Hepatocyte (in vitro differentiated cells): ENCODE results near the gene HOXC4. TPM values are rescaled to one million over a fixed set of nuclear protein-coding genes. Genes with fewer than 3 reads are reported as not detected.
"Not testable (repeated sequence)": the region's sequence is repeated elsewhere in the genome, so short reads cannot be mapped to it uniquely, and the experiment has no call there.

Experiments
- DNase-seq: peaks from one replicate; pipeline ENCODE4 v3.0.0-alpha.2; 2016; ENCODE audit warnings: low spot score
- H2AFZ ChIP-seq: fragments of 200-600 bp; sonication (generic); 2 replicates; pipeline ENCODE4 v1.6.0; 2016; ENCODE audit warnings: antibody characterized with exemption, mild to moderate bottlenecking
- H3K27ac ChIP-seq: fragments of 200-600 bp; sonication (generic); 2 replicates; pipeline ENCODE4 v1.5.1; 2016; ENCODE audit warnings: mild to moderate bottlenecking
- H3K27me3 ChIP-seq: fragments of 200-600 bp; sonication (generic); 2 replicates; pipeline ENCODE4 v1.6.1; 2016
- H3K36me3 ChIP-seq: fragments of 200-600 bp; sonication (generic); replicated peaks from 2 replicates; pipeline ENCODE4 v1.5.1; 2016; ENCODE audit warnings: low read depth; ENCODE audit not compliant: insufficient read depth
- H3K4me1 ChIP-seq: fragments of 200-600 bp; sonication (generic); 2 replicates; pipeline ENCODE4 v1.5.1; 2016; ENCODE audit warnings: mild to moderate bottlenecking, moderate library complexity; ENCODE audit not compliant: insufficient read depth
- H3K4me2 ChIP-seq: fragments of 200-600 bp; sonication (generic); 2 replicates; pipeline ENCODE4 v1.6.0; 2016
- H3K4me3 ChIP-seq: fragments of 200-600 bp; sonication (generic); 2 replicates; pipeline ENCODE4 v1.5.1; 2016; ENCODE audit warnings: mild to moderate bottlenecking
- H3K79me2 ChIP-seq: fragments of 200-600 bp; sonication (generic); 2 replicates; pipeline ENCODE4 v1.6.0; 2017; ENCODE audit warnings: mild to moderate bottlenecking
- H3K9me2 ChIP-seq: fragments of 200-600 bp; sonication (generic); replicated peaks from 2 replicates; pipeline ENCODE4 v1.6.0; 2017; ENCODE audit warnings: mild to moderate bottlenecking; ENCODE audit not compliant: insufficient read depth
- H3K9me3 ChIP-seq: fragments of 200-600 bp; sonication (generic); 2 replicates; pipeline ENCODE4 v1.5.1; 2016; ENCODE audit warnings: low read depth, mild to moderate bottlenecking
- H4K20me1 ChIP-seq: fragments of 200-600 bp; sonication (generic); 2 replicates; pipeline ENCODE4 v1.6.0; 2016; ENCODE audit warnings: mild to moderate bottlenecking; ENCODE audit not compliant: insufficient read depth, poor library complexity, severe bottlenecking
- CTCF ChIP-seq: fragments of 200-600 bp; sonication (generic); IDR thresholded peaks from 2 replicates; pipeline ENCODE4 v1.5.1; 2016; ENCODE audit warnings: antibody characterized with exemption, mild to moderate bottlenecking; ENCODE audit not compliant: poor library complexity
- EZH2 ChIP-seq: fragments of 200-600 bp; sonication (generic); IDR thresholded peaks from 2 replicates; pipeline ENCODE4 v1.6.1; 2016; ENCODE audit warnings: antibody characterized with exemption, mild to moderate bottlenecking, borderline replicate concordance
- EZH2phosphoT487 ChIP-seq: fragments of 200-600 bp; sonication (generic); IDR thresholded peaks from one replicate; pipeline ENCODE4 v1.6.1; 2018; ENCODE audit warnings: antibody characterized with exemption, mild to moderate bottlenecking, low read depth, moderate library complexity; ENCODE audit not compliant: unreplicated experiment, severe bottlenecking
- WGBS: methylation state at CpG from one replicate; pipeline ENCODE4 v1.1.6; 2016; ENCODE audit warnings: low lambda C conversion rate; ENCODE audit errors: missing lambda C conversion rate; 5-methylcytosine and 5-hydroxymethylcytosine counted together
- polyA plus RNA-seq: library from polyadenylated mRNA; unstranded; fragments of >200 nt; fragmentation: Nextera tagmentation; extraction: Ambion mirVana; gene quantifications from 2 replicates; pipeline ENCODE4 v1.2.1, GENCODE V29; 2016
- total RNA-seq: library from RNA; depleted of rRNA; stranded (reverse); fragments of >200 nt; gene quantifications from 2 replicates; pipeline ENCODE4 v1.2.3, GENCODE V29; 2014

HOXC4 gene
- total and polyA plus RNA-seq, 2 experiments from 2014 or later = 2.1 to 4.4 TPM

- not testable (repeated sequence) for H3K9me2 ChIP-seq, H2AFZ ChIP-seq, DNase-seq, H3K36me3 ChIP-seq, H3K4me3 ChIP-seq, H3K79me2 ChIP-seq, H3K27ac ChIP-seq, H3K9me3 ChIP-seq, H3K4me1 ChIP-seq, H4K20me1 ChIP-seq
- peak; percentile 4 for TF ChIP-seq EZH2
- 31% methylated on average over 15 of the region's 16 CpGs for WGBS
- Histone ChIP-seq H3K27me3 (peaks cover 15% of the 10 kb centered on the region), H3K4me2 (peak overlapping the region; percentile 73)
Observed at GRCh38 chr12:54081053-54081514, 27.4 kb downstream of the HOXC4 start.

- H3K79me2 ChIP-seq, H4K20me1 ChIP-seq, DNase-seq, H3K9me2 ChIP-seq, H3K9me3 ChIP-seq, H3K36me3 ChIP-seq, H2AFZ ChIP-seq, H3K4me1 ChIP-seq, H3K4me3 ChIP-seq: not testable (repeated sequence)
- peak overlapping the region; percentile 39 for H3K27ac ChIP-seq
- peaks cover 11% of the 10 kb centered on the region for H3K27me3 ChIP-seq
- H3K4me2 ChIP-seq = peak overlapping the region; percentile 73
- 13% methylated on average over 30 of the region's 35 CpGs for WGBS
Observed at GRCh38 chr12:54081581-54082396, 28.2 kb downstream of the HOXC4 start.

GRCh38 chr12:54082397-54082892 lies 28.8 kb downstream of the HOXC4 start:
- Histone ChIP-seq H3K4me3 (no peak overlapping the region), H3K4me1 (peaks cover 8% of the 10 kb centered on the region), H2AFZ (no peak overlapping the region), H4K20me1 (no peaks in the 10 kb centered on the region), H3K27me3 (peaks cover 10% of the 10 kb centered on the region), H3K36me3 (no peaks in the 10 kb centered on the region), H3K9me3 (no peaks in the 10 kb centered on the region), H3K4me2 (peak overlapping the region; percentile 73), H3K9me2 (no peaks in the 10 kb centered on the region), H3K27ac (peak overlapping the region; percentile 39), H3K79me2 (no peaks in the 10 kb centered on the region)
- peak; percentile 73 for DNase-seq
- 4% methylated on average over 14 of the region's 36 CpGs for WGBS
- TF ChIP-seq CTCF (no peak), EZH2 (no peak), EZH2phosphoT487 (no peak)

GRCh38 chr12:54088011-54088410 lies 34.4 kb downstream of the HOXC4 start:
- H3K9me3 ChIP-seq, H3K36me3 ChIP-seq, H2AFZ ChIP-seq, DNase-seq, H3K9me2 ChIP-seq, H3K4me3 ChIP-seq, H3K79me2 ChIP-seq, H3K27ac ChIP-seq, H3K27me3 ChIP-seq, H3K4me2 ChIP-seq, H4K20me1 ChIP-seq: not testable (repeated sequence)
- peaks cover 11% of the 10 kb centered on the region for H3K4me1 ChIP-seq

- 78% methylated on average over 6 of the region's 6 CpGs for WGBS
- H3K4me2 ChIP-seq, DNase-seq, H4K20me1 ChIP-seq, H3K4me3 ChIP-seq, H3K27ac ChIP-seq, H3K9me2 ChIP-seq, H3K27me3 ChIP-seq, H3K36me3 ChIP-seq, H2AFZ ChIP-seq, H3K79me2 ChIP-seq, H3K9me3 ChIP-seq: not testable (repeated sequence)
- peaks cover 11% of the 10 kb centered on the region for H3K4me1 ChIP-seq
Observed at GRCh38 chr12:54089465-54089864, 35.8 kb downstream of the HOXC4 start.

GRCh38 chr12:54090312-54090711 lies 36.7 kb downstream of the HOXC4 start:
- not testable (repeated sequence) for H3K27ac ChIP-seq, H4K20me1 ChIP-seq, H3K9me2 ChIP-seq, H3K9me3 ChIP-seq, H3K36me3 ChIP-seq, H3K79me2 ChIP-seq, H3K27me3 ChIP-seq, H3K4me3 ChIP-seq
- DNase-seq = peak; percentile 23
- Histone ChIP-seq H3K4me2 (peak overlapping the region; percentile 87), H2AFZ (peak overlapping the region; percentile 40), H3K4me1 (peaks cover 11% of the 10 kb centered on the region)
- 3% methylated on average over 11 of the region's 37 CpGs for WGBS

- not testable (repeated sequence) for H3K36me3 ChIP-seq, H3K4me2 ChIP-seq, H3K4me3 ChIP-seq, H4K20me1 ChIP-seq, H3K4me1 ChIP-seq, DNase-seq, H2AFZ ChIP-seq, H3K27me3 ChIP-seq, H3K9me2 ChIP-seq, H3K27ac ChIP-seq, H3K79me2 ChIP-seq, H3K9me3 ChIP-seq
- WGBS = 74% methylated on average over 2 of the region's 2 CpGs
Observed at GRCh38 chr12:54092943-54093342, 39.3 kb downstream of the HOXC4 start.

GRCh38 chr12:54095928-54096327 lies 42.3 kb downstream of the HOXC4 start:
- H3K79me2 ChIP-seq, H3K9me3 ChIP-seq, H3K4me1 ChIP-seq, H2AFZ ChIP-seq, DNase-seq, H3K4me3 ChIP-seq, H3K36me3 ChIP-seq, H3K27ac ChIP-seq, H3K4me2 ChIP-seq, H3K27me3 ChIP-seq, H4K20me1 ChIP-seq, H3K9me2 ChIP-seq: not testable (repeated sequence)
- WGBS = 42% methylated on average over 5 of the region's 5 CpGs
